Tibial nerve (tissue), 4 donors: ENCODE results near the gene TSPYL4. TPM values are rescaled to one million over a fixed set of nuclear protein-coding genes. Genes with fewer than 3 reads are reported as not detected.

ENCODE experiments used
- DNase-seq, 2 donors: peaks; one replicate each; pipeline ENCODE4 v3.0.0-alpha.2; 2019; ENCODE audit warnings: low spot score in 2 of 2
- H3K27ac ChIP-seq, 4 donors: fragments of 200-600 bp; sonication (generic) in 3 of 4; one replicate each; pipeline ENCODE4 v1.5.1; 2017 to 2019; ENCODE audit warnings: mild to moderate bottlenecking in 1 of 4
- H3K27me3 ChIP-seq, 2 donors: fragments of 200-600 bp; sonication (generic) in 1 of 2; one replicate each; pipeline versions ENCODE4 v1.5.1 to v1.6.0; 2017 to 2019
- H3K36me3 ChIP-seq, 3 donors: fragments of 200-600 bp; sonication (generic); one replicate each; pipeline ENCODE4 v1.5.1; 2018 to 2019
- H3K4me1 ChIP-seq, 4 donors: fragments of 200-600 bp; sonication (generic) in 3 of 4; one replicate each; pipeline ENCODE4 v1.5.1; 2017 to 2019
- H3K4me3 ChIP-seq, 4 donors: fragments of 200-600 bp; sonication (generic) in 3 of 4; one replicate each; pipeline ENCODE4 v1.5.1; 2017 to 2019; ENCODE audit warnings: mild to moderate bottlenecking in 1 of 4, moderate library complexity in 1 of 4
- H3K9me3 ChIP-seq, 4 donors: fragments of 200-600 bp; sonication (generic) in 3 of 4; one replicate each; pipeline ENCODE4 v1.5.1; 2017 to 2019
- CTCF ChIP-seq, 5 experiments: fragments of 200-600 bp in 3 of 5; fragments of 450-650 bp in 2 of 5; sonication (generic) in 3 of 5; IDR thresholded peaks; one replicate each; pipeline ENCODE4 v1.5.1; 2016 to 2019; ENCODE audit warnings: antibody characterized with exemption in 5 of 5, mild to moderate bottlenecking in 3 of 5, moderate library complexity in 2 of 5
- EP300 ChIP-seq, 2 donors: sonication (generic); formaldehyde crosslinking; IDR thresholded peaks; one replicate each; pipeline ENCODE4 v1.6.1; 2017; ENCODE audit warnings: antibody characterized with exemption in 2 of 2, mild to moderate bottlenecking in 1 of 2
- POLR2A ChIP-seq, 2 donors: fragments of 450-650 bp; IDR thresholded peaks; one replicate each; pipeline ENCODE4 v1.6.1; 2017; ENCODE audit warnings: antibody characterized with exemption in 2 of 2, mild to moderate bottlenecking in 2 of 2, moderate library complexity in 2 of 2
- WGBS, 2 donors: methylation state at CpG; one replicate each; pipeline ENCODE4 v1.1.5; 2018; 5-methylcytosine and 5-hydroxymethylcytosine counted together
- total RNA-seq, 4 donors: library from RNA; depleted of rRNA; stranded (reverse); fragments of >200 nt; gene quantifications; one replicate each; pipeline ENCODE4 v1.1.0, GENCODE V29; 2016

TSPYL4 gene
- total RNA-seq, 4 donors from 2014 or later: 14.4 to 26.7 (median 20.9) TPM

GRCh38 chr6:116280161-116280932 is 26.5 kb upstream of the TSPYL4 start:
- WGBS, 2 donors: 14 to 19% methylated on average over 8 of the region's 8 CpGs
- DNase-seq: no peak
- Histone ChIP-seq H3K27ac (peak overlapping the region; percentile 97 to 100 (median 98)), H3K9me3 (no peaks in the 10 kb centered on the region), H3K4me1 (peaks cover 0 to 50% (median 34%) of the 10 kb centered on the region in 4 donors), H3K36me3 (peaks cover 0 to 14% (median 0%) of the 10 kb centered on the region in 3 donors), H3K27me3 (no peaks in the 10 kb centered on the region), H3K4me3 (peak overlapping the region; percentile 58 to 97 (median 86))
- no peak for TF ChIP-seq EP300 (IDR thresholded peaks at IDR 0.05)
- TF ChIP-seq CTCF (IDR thresholded peaks at IDR 0.05): no peak
- no peak for TF ChIP-seq POLR2A (IDR thresholded peaks at IDR 0.05)

DNA sequence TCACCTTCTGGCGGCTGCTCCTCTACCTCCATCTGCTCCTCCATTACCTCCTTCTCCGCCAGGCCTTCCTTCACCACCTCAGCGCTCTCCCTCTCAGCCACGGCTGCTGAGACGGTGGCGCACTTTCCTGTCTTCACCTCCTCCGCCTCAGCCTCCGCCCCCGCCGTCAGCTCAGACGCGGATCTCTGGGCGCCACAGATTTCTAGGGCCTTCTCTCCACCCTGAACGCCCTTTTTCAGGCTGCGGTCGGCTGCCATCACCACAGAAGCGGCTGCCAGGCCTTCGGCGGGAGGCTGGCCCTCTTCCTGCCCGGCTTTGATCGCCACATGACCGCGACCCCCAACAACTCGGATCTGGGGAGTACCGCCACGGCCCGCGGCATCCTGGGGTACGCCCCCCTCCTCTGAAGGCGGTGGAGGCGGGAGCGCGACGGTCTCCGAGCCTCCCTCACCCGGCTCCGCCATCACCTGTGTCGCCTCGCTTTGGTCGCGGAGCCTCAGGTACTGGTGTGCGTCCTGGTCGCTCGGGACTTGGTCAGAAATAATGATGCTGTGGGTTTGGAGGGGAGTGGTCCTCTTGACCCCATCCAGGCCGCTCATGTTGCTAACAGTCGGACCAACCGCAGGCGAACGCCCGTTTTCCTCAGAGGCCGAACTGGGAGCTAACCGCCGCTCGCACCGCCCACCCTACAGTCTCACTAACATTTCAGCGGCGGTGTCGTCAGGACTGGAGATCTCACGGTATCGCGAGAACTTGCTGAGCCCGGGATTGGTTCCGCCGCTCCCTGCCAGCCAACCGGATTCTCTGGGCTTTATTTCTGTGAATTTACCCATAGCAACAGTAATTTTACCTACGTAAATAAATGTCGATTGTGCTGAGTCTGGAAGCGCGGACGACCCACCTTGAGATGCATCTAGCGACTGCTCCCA is 25.6 kb upstream of the TSPYL4 start, which contains the start of gene TSPYL1:
TSS of gene TSPYL1 (minus strand) at position 699 of the 929 bp plus-strand sequence. CDS start at position 599, 100 bp downstream.
- WGBS, 2 donors: 0% methylated on average over 58 to 61 of the region's 71 CpGs
- Histone ChIP-seq H3K9me3 (no peaks in the 10 kb centered on the region), H3K4me1 (peaks cover 0 to 59% (median 36%) of the 10 kb centered on the region in 4 donors)

GRCh38 chr6:116278854-116279231 is 25.0 kb upstream of the TSPYL4 start:
- Histone ChIP-seq H3K4me3 (peak overlapping the region; percentile 58 to 97 (median 86)), H3K4me1 (peaks cover 0 to 64% (median 36%) of the 10 kb centered on the region in 4 donors), H3K9me3 (no peaks in the 10 kb centered on the region), H3K27ac (peak overlapping the region; percentile 97 to 100 (median 98)), H3K36me3 (peaks cover 0 to 25% (median 0%) of the 10 kb centered on the region in 3 donors), H3K27me3 (no peaks in the 10 kb centered on the region)
- TF ChIP-seq CTCF (IDR thresholded peaks at IDR 0.05) (no peak), POLR2A (IDR thresholded peaks at IDR 0.05) (no peak), EP300 (IDR thresholded peaks at IDR 0.05) (no peak)
- DNase-seq: no peak
- WGBS, 2 donors: 20 to 24% methylated on average over 12 of the region's 12 CpGs

More for the DNA sequence above, 25.6 kb upstream of the TSPYL4 start, which contains the start of gene TSPYL1:
- peak within 1 kb of the TSS; percentile 58 to 97 (median 86) for H3K4me3 ChIP-seq
- TF ChIP-seq CTCF (IDR thresholded peaks at IDR 0.05) (no peak), EP300 (IDR thresholded peaks at IDR 0.05) (peak; percentile 50 to 99), POLR2A (IDR thresholded peaks at IDR 0.05) (peak; percentile 95 to 99)
- peaks cover 0 to 19% (median 0%) of the 10 kb centered on the region in 3 donors for H3K36me3 ChIP-seq
- peak within 1 kb of the TSS; percentile 97 to 100 (median 98) for H3K27ac ChIP-seq
- peak; percentile 93 to 96 for DNase-seq
- H3K27me3 ChIP-seq: no peaks in the 10 kb centered on the region

DNA sequence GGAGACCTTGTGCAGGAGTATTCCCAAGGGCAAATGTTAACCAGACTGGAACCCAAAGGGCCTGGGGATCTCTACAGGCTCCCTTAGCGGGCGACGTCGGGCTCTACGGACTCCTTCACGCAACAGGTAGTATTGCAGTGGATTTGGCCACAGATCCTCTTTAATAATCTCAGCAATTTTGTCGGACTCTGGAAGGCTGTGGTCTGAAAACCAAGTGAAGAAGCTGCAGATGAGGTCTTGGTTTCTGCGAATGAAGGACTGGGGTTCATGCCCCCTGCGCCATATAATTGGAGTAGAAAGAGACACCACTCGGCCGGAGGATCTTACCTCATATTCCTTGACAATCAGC is 24.6 kb upstream of the TSPYL4 start:
- Histone ChIP-seq H3K27me3 (no peaks in the 10 kb centered on the region), H3K4me1 (peaks cover 0 to 64% (median 36%) of the 10 kb centered on the region in 4 donors), H3K36me3 (peaks cover 0 to 27% (median 0%) of the 10 kb centered on the region in 3 donors), H3K4me3 (peak overlapping the region; percentile 58 to 97 (median 86)), H3K9me3 (no peaks in the 10 kb centered on the region), H3K27ac (peak overlapping the region; percentile 97 to 100 (median 98))
- DNase-seq: no peak
- TF ChIP-seq EP300 (IDR thresholded peaks at IDR 0.05): no peak
- no peak for TF ChIP-seq CTCF (IDR thresholded peaks at IDR 0.05)
- no peak for TF ChIP-seq POLR2A (IDR thresholded peaks at IDR 0.05)
- 85 to 86% methylated on average over 11 of the region's 11 CpGs for WGBS, 2 donors
